Stimulated activated CD4-positive, alpha-beta T cell treated with anti-CD3 and anti-CD28 coated beads, Interleukin-12 subunit alpha, Interleukin-12 subunit beta, amount 100 ng/mL, for 4 hours (primary cell): ENCODE data around the gene RIPOR3.

Experiments
- DNase-seq: peaks from one replicate; pipeline ENCODE4 v3.0.0-alpha.2; 2020

The RIPOR3 gene

GRCh38 chr20:50690650-50691572 is at the start of gene RIPOR3:
RIPOR3 (minus strand) TSS chr20:50691542; CDS start chr20:50691128, 414 bp downstream.
- no peak for DNase-seq

- no peak for DNase-seq
These were observed 46.0 kb upstream of the RIPOR3 start for GRCh38 chr20:50737352-50737751.

- DNase-seq, result no peak
These were observed 44.5 kb upstream of the RIPOR3 start for GRCh38 chr20:50735813-50736212.

- DNase-seq, result no peak
These were observed 43.7 kb upstream of the RIPOR3 start for GRCh38 chr20:50734730-50735679.

GRCh38 chr20:50733644-50734349 is 42.5 kb upstream of the RIPOR3 start:
- no peak for DNase-seq

- no peak for DNase-seq
These were observed 40.8 kb upstream of the RIPOR3 start for GRCh38 chr20:50731930-50732690.

- peak; percentile 100 for DNase-seq
These were observed 40.0 kb upstream of the RIPOR3 start, which contains the start of gene PARD6B for GRCh38 chr20:50731055-50731929. PARD6B (plus strand) TSS chr20:50731580; CDS start chr20:50731787, 207 bp downstream.

GRCh38 chr20:50730765-50731054 is 39.4 kb upstream of the RIPOR3 start:
- DNase-seq, result no peak

GRCh38 chr20:50729901-50730764 is 38.8 kb upstream of the RIPOR3 start:
- no peak for DNase-seq

GRCh38 chr20:50728981-50729874 is 37.9 kb upstream of the RIPOR3 start:
- no peak for DNase-seq

- DNase-seq, result no peak
These were observed 37.2 kb upstream of the RIPOR3 start for GRCh38 chr20:50728486-50728980.

- no peak for DNase-seq
These were observed 36.6 kb upstream of the RIPOR3 start for GRCh38 chr20:50727792-50728485.

GRCh38 chr20:50726955-50727791 is 35.8 kb upstream of the RIPOR3 start:
- DNase-seq, result no peak

- no peak for DNase-seq
These were observed 34.3 kb upstream of the RIPOR3 start for GRCh38 chr20:50725724-50726005.

GRCh38 chr20:50724851-50725723 is 33.7 kb upstream of the RIPOR3 start:
- DNase-seq, result peak; percentile 74

- no peak for DNase-seq
These were observed 32.9 kb upstream of the RIPOR3 start for GRCh38 chr20:50724112-50724725.
